Mesendoderm (in vitro differentiated cells): ENCODE measurements around the gene SPATA17.

Experiments used
- DNase-seq: peaks from one replicate; pipeline ENCODE4 v3.0.0; 2013
- H2AK5ac ChIP-seq: 2 replicates; pipeline ENCODE4 v1.6.1; 2013; ENCODE audit warnings: low read length, inconsistent platforms
- H2BK120ac ChIP-seq: 2 replicates; pipeline ENCODE4 v1.6.1; 2013; ENCODE audit warnings: low read depth, mild to moderate bottlenecking, low read length, moderate library complexity, mixed read lengths
- H2BK15ac ChIP-seq: replicated peaks from 2 replicates; pipeline ENCODE4 v1.6.1; 2013; ENCODE audit warnings: low read depth, mild to moderate bottlenecking, moderate library complexity
- H2BK5ac ChIP-seq: 2 replicates; pipeline ENCODE4 v1.6.1; 2013; ENCODE audit warnings: low read length, inconsistent platforms
- H3K18ac ChIP-seq: 2 replicates; pipeline ENCODE4 v1.6.1; 2013; ENCODE audit warnings: mild to moderate bottlenecking, low read length, mixed read lengths
- H3K23ac ChIP-seq: one replicate; pipeline ENCODE4 v1.6.1; 2013; ENCODE audit warnings: low read length
- H3K27ac ChIP-seq: 2 replicates; pipeline ENCODE4 v1.5.1; 2013; ENCODE audit warnings: low read depth, mild to moderate bottlenecking, inconsistent platforms, low read length, moderate library complexity
- H3K27me3 ChIP-seq: 2 replicates; pipeline ENCODE4 v1.6.1; 2013; ENCODE audit warnings: low read length, control low read depth, mild to moderate bottlenecking, inconsistent platforms; ENCODE audit not compliant: insufficient read depth, poor library complexity
- H3K36me3 ChIP-seq: 2 replicates; pipeline ENCODE4 v1.6.1; 2013; ENCODE audit warnings: low read length, inconsistent platforms; ENCODE audit not compliant: control insufficient read depth, insufficient read depth
- H3K4ac ChIP-seq: one replicate; pipeline ENCODE4 v1.6.1; 2013; ENCODE audit warnings: low read depth, mild to moderate bottlenecking, low read length, moderate library complexity
- H3K4me1 ChIP-seq: 2 replicates; pipeline ENCODE4 v1.6.1; 2013; ENCODE audit warnings: low read depth, low read length, inconsistent platforms; ENCODE audit not compliant: control insufficient read depth
- H3K4me2 ChIP-seq: 2 replicates; pipeline ENCODE4 v1.6.1; 2013; ENCODE audit warnings: low read length
- H3K4me3 ChIP-seq: 2 replicates; pipeline ENCODE4 v1.5.1; 2013; ENCODE audit warnings: mild to moderate bottlenecking, low read length
- H3K56ac ChIP-seq: one replicate; pipeline ENCODE4 v1.6.1; 2013; ENCODE audit warnings: low read length
- H3K79me1 ChIP-seq: 2 replicates; pipeline ENCODE4 v1.6.1; 2013; ENCODE audit warnings: low read length, inconsistent platforms
- H3K79me2 ChIP-seq: 2 replicates; pipeline ENCODE4 v1.6.1; 2013; ENCODE audit warnings: mild to moderate bottlenecking, low read length; ENCODE audit not compliant: control insufficient read depth, insufficient read depth
- H3K9ac ChIP-seq: 2 replicates; pipeline ENCODE4 v1.6.1; 2013; ENCODE audit warnings: low read length, inconsistent platforms
- H4K5ac ChIP-seq: one replicate; pipeline ENCODE4 v1.6.1; 2013; ENCODE audit warnings: low read length
- H4K8ac ChIP-seq: one replicate; pipeline ENCODE4 v1.6.1; 2013; ENCODE audit warnings: low read depth, mild to moderate bottlenecking, control low read depth, low read length, moderate library complexity
- WGBS: extraction: QIAGEN DNeasy Blood & Tissue Kit; methylation state at CpG from one replicate; pipeline ENCODE4 v1.1.7; 2013; ENCODE audit warnings: low lambda C conversion rate, missing lambda C conversion rate; ENCODE audit not compliant: insufficient coverage; ENCODE audit errors: extremely low coverage; 5-methylcytosine and 5-hydroxymethylcytosine counted together

Gene SPATA17

DNA sequence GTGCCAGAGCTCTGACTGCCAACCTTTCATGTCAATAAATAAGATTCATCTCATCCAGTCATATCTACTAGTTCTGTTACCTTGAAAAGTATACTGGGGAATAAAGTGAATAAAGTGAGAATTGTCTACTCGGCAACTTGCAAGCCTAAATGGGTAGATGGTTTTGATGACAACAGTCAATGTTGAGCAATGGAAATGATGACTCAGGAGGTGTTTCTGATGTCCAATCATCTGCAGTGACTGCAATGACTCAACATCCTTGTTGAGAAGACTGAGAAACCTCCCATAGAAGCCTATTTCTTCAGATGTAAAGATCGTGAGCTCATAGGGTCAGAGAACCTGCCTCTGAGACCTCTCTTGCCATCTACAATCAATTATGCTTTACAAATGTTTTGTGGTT is 276.4 kb downstream of the SPATA17 start:
- no peaks in the 10 kb centered on the region for H3K79me2 ChIP-seq
- no peaks in the 10 kb centered on the region for H3K4me1 ChIP-seq
- peak; percentile 29 for DNase-seq
- no peaks in the 10 kb centered on the region for H3K36me3 ChIP-seq
- H4K8ac ChIP-seq = no peak overlapping the region
- no peak overlapping the region for H3K18ac ChIP-seq
- H3K9ac ChIP-seq = no peak overlapping the region
- H2AK5ac ChIP-seq = no peak overlapping the region
- no peak overlapping the region for H3K4ac ChIP-seq
- H4K5ac ChIP-seq = no peak overlapping the region
- H3K27me3 ChIP-seq = no peaks in the 10 kb centered on the region
- H3K56ac ChIP-seq = no peak overlapping the region
- no peak overlapping the region for H2BK15ac ChIP-seq
- H3K79me1 ChIP-seq = no peaks in the 10 kb centered on the region
- H3K27ac ChIP-seq = no peak overlapping the region
- H2BK120ac ChIP-seq = no peak overlapping the region
- no peak overlapping the region for H3K23ac ChIP-seq
- no peak overlapping the region for H3K4me2 ChIP-seq
- H2BK5ac ChIP-seq = no peak overlapping the region
- H3K4me3 ChIP-seq = no peak overlapping the region
- WGBS = no CpG with 5 or more reads among the region's 2 CpGs

DNA sequence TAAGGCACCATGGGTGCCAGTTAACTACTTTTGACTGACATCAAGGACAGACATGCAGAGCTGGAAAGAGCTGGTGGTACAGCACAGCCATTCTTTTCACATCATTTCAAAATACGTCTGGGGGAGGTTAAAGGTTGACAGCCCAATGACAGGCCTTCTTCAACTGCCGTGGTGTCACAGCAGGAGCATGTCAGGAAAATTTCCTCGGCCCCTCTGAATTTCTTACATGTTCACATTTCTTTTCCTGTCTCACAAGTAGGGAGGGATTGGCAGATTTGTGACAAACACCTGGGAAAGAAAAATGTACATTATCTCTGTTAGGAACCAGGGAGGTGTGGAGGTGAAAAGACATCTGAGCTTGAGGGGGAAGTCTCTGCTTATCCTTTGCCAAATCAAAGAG is 279.1 kb downstream of the SPATA17 start:
- no peak overlapping the region for H2BK5ac ChIP-seq
- no peak overlapping the region for H3K4ac ChIP-seq
- H3K27ac ChIP-seq = no peak overlapping the region
- H3K4me1 ChIP-seq = no peaks in the 10 kb centered on the region
- no peak overlapping the region for H2BK120ac ChIP-seq
- no peak overlapping the region for H3K56ac ChIP-seq
- H2AK5ac ChIP-seq = no peak overlapping the region
- H4K5ac ChIP-seq = no peak overlapping the region
- H4K8ac ChIP-seq = no peak overlapping the region
- no peak overlapping the region for H3K23ac ChIP-seq
- no peaks in the 10 kb centered on the region for H3K36me3 ChIP-seq
- H3K4me3 ChIP-seq = no peak overlapping the region
- no CpG with 5 or more reads among the region's 3 CpGs for WGBS
- DNase-seq = no peak
- no peaks in the 10 kb centered on the region for H3K27me3 ChIP-seq
- no peak overlapping the region for H3K4me2 ChIP-seq
- no peaks in the 10 kb centered on the region for H3K79me1 ChIP-seq
- H3K18ac ChIP-seq = no peak overlapping the region
- no peaks in the 10 kb centered on the region for H3K79me2 ChIP-seq
- no peak overlapping the region for H2BK15ac ChIP-seq
- no peak overlapping the region for H3K9ac ChIP-seq

DNA sequence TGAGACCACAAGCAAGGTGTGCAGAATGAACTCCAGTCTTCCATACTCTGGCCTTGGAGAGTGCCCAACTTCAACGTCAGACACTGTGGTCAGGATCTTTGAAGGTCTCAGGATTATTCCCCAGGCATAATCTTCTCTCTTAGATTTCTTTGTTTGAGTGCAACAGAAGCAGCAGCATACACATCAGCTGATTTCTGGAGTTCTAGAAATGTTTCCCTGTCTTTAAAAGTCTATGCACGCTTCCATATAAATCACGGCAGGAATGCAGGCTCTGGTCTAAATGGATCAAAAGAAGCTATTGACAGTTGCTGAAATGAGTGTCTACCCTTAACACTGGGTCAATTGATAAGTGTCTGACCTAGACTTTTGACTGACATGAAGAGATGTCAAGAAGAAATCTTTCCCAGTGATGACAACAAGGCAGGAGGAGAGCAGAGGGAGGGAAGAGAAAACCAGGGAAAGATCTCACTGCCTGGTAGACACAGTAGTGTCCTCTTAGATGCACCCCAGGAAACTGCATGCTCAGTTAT is 279.7 kb downstream of the SPATA17 start:
- no peak overlapping the region for H3K23ac ChIP-seq
- H3K4ac ChIP-seq = no peak overlapping the region
- H3K4me2 ChIP-seq = no peak overlapping the region
- H3K36me3 ChIP-seq = no peaks in the 10 kb centered on the region
- WGBS = no CpG with 5 or more reads among the region's 3 CpGs
- H3K27me3 ChIP-seq = no peaks in the 10 kb centered on the region
- no peak overlapping the region for H3K27ac ChIP-seq
- H3K4me3 ChIP-seq = no peak overlapping the region
- H3K4me1 ChIP-seq = no peaks in the 10 kb centered on the region
- H3K79me2 ChIP-seq = no peaks in the 10 kb centered on the region
- H2BK5ac ChIP-seq = no peak overlapping the region
- no peak overlapping the region for H3K9ac ChIP-seq
- no peak overlapping the region for H3K56ac ChIP-seq
- H2BK15ac ChIP-seq = no peak overlapping the region
- no peaks in the 10 kb centered on the region for H3K79me1 ChIP-seq
- no peak for DNase-seq
- H4K5ac ChIP-seq = no peak overlapping the region
- no peak overlapping the region for H4K8ac ChIP-seq
- no peak overlapping the region for H2BK120ac ChIP-seq
- no peak overlapping the region for H2AK5ac ChIP-seq
- H3K18ac ChIP-seq = no peak overlapping the region

DNA sequence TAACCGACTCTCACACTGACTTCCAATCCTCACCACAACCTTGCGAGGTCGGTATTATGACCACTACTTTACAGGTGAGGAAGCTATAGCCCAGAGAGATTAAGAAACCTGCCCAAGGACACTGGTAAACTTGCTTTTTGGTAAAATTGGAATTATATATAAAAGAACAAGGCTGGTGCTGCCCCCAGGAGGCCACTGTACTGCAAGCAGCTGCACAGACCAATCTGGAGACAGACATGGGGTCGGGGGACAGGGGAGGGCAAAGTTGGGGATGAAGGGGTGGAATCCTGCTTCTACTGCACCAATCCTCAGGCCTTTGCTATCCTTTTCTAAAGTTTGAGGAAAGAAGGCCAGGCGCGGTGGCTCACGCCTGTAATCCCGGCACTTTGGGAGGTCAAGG is 280.8 kb downstream of the SPATA17 start:
- no CpG with 5 or more reads among the region's 8 CpGs for WGBS
- DNase-seq = peak; percentile 45

DNA sequence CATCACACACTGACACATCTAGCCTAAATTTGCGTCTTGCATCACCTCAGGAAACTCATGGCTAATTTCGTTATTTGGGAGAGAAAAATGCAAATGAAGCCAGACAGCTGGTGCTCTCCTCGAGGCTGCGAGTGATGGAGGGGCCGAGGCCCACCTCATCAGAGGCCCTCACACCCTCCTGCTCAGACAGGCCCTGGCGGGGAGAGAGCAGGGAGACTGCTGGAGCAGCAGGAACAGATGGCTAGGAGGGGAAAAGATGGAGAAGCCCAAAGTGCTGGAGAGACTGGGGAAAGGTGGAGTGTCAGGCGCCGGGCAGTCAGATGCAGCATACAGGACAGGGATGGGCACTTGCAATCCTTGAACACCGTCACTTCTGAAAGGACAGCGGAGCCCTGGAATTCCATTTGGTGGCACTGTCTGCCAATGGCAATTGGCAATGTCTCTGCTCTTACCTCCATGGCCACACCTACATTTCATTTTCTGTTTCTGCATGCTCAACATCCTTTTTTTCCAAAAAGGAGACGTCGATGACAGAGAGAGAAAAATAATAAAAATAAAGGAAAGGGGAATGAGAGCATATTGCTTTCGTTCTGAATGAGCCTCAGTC is 286.2 kb downstream of the SPATA17 start:
- Histone ChIP-seq H3K4me2 (no peak overlapping the region), H3K18ac (no peak overlapping the region), H3K4me3 (no peak overlapping the region), H2BK120ac (no peak overlapping the region), H2AK5ac (no peak overlapping the region), H3K79me2 (no peaks in the 10 kb centered on the region), H2BK15ac (no peak overlapping the region), H3K36me3 (no peaks in the 10 kb centered on the region), H3K27ac (no peak overlapping the region), H3K9ac (no peak overlapping the region), H4K8ac (no peak overlapping the region), H3K79me1 (no peaks in the 10 kb centered on the region), H3K56ac (no peak overlapping the region), H3K4ac (no peak overlapping the region), H4K5ac (no peak overlapping the region), H2BK5ac (no peak overlapping the region), H3K4me1 (no peaks in the 10 kb centered on the region), H3K27me3 (no peaks in the 10 kb centered on the region), H3K23ac (no peak overlapping the region)
- WGBS = no CpG with 5 or more reads among the region's 13 CpGs
- DNase-seq = no peak

More for the DNA sequence above, 280.8 kb downstream of the SPATA17 start:
- no peak overlapping the region for H4K5ac ChIP-seq
- H3K4ac ChIP-seq = no peak overlapping the region
- H2AK5ac ChIP-seq = no peak overlapping the region
- H2BK5ac ChIP-seq = no peak overlapping the region
- no peak overlapping the region for H3K56ac ChIP-seq
- no peak overlapping the region for H3K9ac ChIP-seq
- no peaks in the 10 kb centered on the region for H3K27me3 ChIP-seq
- no peaks in the 10 kb centered on the region for H3K4me1 ChIP-seq
- no peak overlapping the region for H2BK15ac ChIP-seq
- no peak overlapping the region for H2BK120ac ChIP-seq
- no peaks in the 10 kb centered on the region for H3K36me3 ChIP-seq
- no peak overlapping the region for H3K27ac ChIP-seq
- H3K4me3 ChIP-seq = no peak overlapping the region
- H3K79me2 ChIP-seq = no peaks in the 10 kb centered on the region
- no peak overlapping the region for H3K18ac ChIP-seq
- no peaks in the 10 kb centered on the region for H3K79me1 ChIP-seq
- H4K8ac ChIP-seq = no peak overlapping the region
- no peak overlapping the region for H3K23ac ChIP-seq
- no peak overlapping the region for H3K4me2 ChIP-seq
